Measurements from ENCODE around the gene BEST1. TPM values are rescaled to one million over a fixed set of nuclear protein-coding genes. Genes with fewer than 3 reads are reported as not detected.

BEST1 gene
- total and polyA plus RNA-seq, 2 of the 13 experiments (the other 11 are each of a cell fraction or from before 2014, with no cell fraction given), result 0.09 to 0.65 TPM

GRCh38 chr11:61967116-61967923 is 17.2 kb downstream of the BEST1 start, which contains the start of gene FTH1 (continued):
- TF ChIP-seq ZNF574 (CRISPR knock-in tag; IDR thresholded peaks at IDR 0.05), result peak; percentile 72
- no peak; the same call in 1 of the 2 replicates for TF ChIP-seq CBFB (CRISPR knock-in tag; IDR thresholded peaks at IDR 0.05)
- no peak for TF ChIP-seq POLR2AphosphoS2 (IDR thresholded peaks at IDR 0.05; ENCODE audit: low read depth, low read length)
- TF ChIP-seq MLXIP (CRISPR knock-in tag; IDR thresholded peaks at IDR 0.05; ENCODE audit: borderline replicate concordance), result 0 out of 2 replicates have a peak, but pooled peaks have one; percentile 61
- no peak for TF ChIP-seq ZNF350 (CRISPR knock-in tag; IDR thresholded peaks at IDR 0.05; ENCODE audit: borderline replicate concordance, low read depth)
- TF ChIP-seq PHF20 (CRISPR knock-in tag; IDR thresholded peaks at IDR 0.05), result 0 out of 2 replicates have a peak, but pooled peaks have one; percentile 23
- no peak for TF ChIP-seq HNF1A (IDR thresholded peaks at IDR 0.05; ENCODE audit: low read depth)
- peak; percentile 33; the same call in 1 of the 2 replicates for TF ChIP-seq HNF1A (CRISPR knock-in tag; IDR thresholded peaks at IDR 0.05; ENCODE audit: borderline replicate concordance)
- no peak for TF ChIP-seq U2AF2 (IDR thresholded peaks at IDR 0.05; ENCODE audit: low read depth, low read length)
- peak; percentile 79; the same call in 1 of the 2 replicates for TF ChIP-seq ZNF468 (CRISPR knock-in tag; IDR thresholded peaks at IDR 0.05)
- TF ChIP-seq TBX2 (CRISPR knock-in tag; IDR thresholded peaks at IDR 0.05; ENCODE audit: borderline replicate concordance), result peak; percentile 76
- no peak; the same call in 1 of the 2 replicates for TF ChIP-seq ZFP37 (CRISPR knock-in tag; IDR thresholded peaks at IDR 0.05; ENCODE audit: borderline replicate concordance)
- TF ChIP-seq ZNF460 (CRISPR knock-in tag; IDR thresholded peaks at IDR 0.05; ENCODE audit: borderline replicate concordance), result peak; percentile 9; the same call in 1 of the 2 replicates
- no peak for TF ChIP-seq MIER2 (CRISPR knock-in tag; IDR thresholded peaks at IDR 0.05)
- peak; percentile 29; the same call in 1 of the 2 replicates for TF ChIP-seq TGIF2 (CRISPR knock-in tag; IDR thresholded peaks at IDR 0.05)
- peak; percentile 19; the same call in 1 of the 2 replicates for TF ChIP-seq KDM4B (CRISPR knock-in tag; IDR thresholded peaks at IDR 0.05)
- no peak for TF ChIP-seq ZSCAN9 (CRISPR knock-in tag; IDR thresholded peaks at IDR 0.05; ENCODE audit: borderline replicate concordance)
- TF ChIP-seq ZNF24 (IDR thresholded peaks at IDR 0.05), result no peak
- peak; percentile 80; the same call in 1 of the 2 replicates for TF ChIP-seq ARNT2 (CRISPR knock-in tag; IDR thresholded peaks at IDR 0.05; ENCODE audit: low read depth)
- TF ChIP-seq ZNF260 (CRISPR knock-in tag; IDR thresholded peaks at IDR 0.05; ENCODE audit: borderline replicate concordance, low read depth), result no peak
